SU-DHL-6 (cell line): ENCODE measurements around the gene TDRD9.

ENCODE experiments used
- EZH2phosphoT487 ChIP-seq: fragments of 200-600 bp; sonication (generic), shearing (Covaris generic); conservative IDR thresholded peaks from 2 replicates; pipeline ENCODE4 v1.6.1; 2018; ENCODE audit warnings: mild to moderate bottlenecking, antibody characterized with exemption, low read length, moderate library complexity, mixed read lengths
- TF ChIP-seq, protein P1 (sequence below): fragments of 200-600 bp; sonication (generic); IDR thresholded peaks from one replicate; pipeline ENCODE4 v1.5.1; 2017; ENCODE audit warnings: antibody characterized with exemption, mild to moderate bottlenecking, low read length, moderate library complexity; ENCODE audit not compliant: insufficient read depth, poor library complexity, severe bottlenecking

DNA sequence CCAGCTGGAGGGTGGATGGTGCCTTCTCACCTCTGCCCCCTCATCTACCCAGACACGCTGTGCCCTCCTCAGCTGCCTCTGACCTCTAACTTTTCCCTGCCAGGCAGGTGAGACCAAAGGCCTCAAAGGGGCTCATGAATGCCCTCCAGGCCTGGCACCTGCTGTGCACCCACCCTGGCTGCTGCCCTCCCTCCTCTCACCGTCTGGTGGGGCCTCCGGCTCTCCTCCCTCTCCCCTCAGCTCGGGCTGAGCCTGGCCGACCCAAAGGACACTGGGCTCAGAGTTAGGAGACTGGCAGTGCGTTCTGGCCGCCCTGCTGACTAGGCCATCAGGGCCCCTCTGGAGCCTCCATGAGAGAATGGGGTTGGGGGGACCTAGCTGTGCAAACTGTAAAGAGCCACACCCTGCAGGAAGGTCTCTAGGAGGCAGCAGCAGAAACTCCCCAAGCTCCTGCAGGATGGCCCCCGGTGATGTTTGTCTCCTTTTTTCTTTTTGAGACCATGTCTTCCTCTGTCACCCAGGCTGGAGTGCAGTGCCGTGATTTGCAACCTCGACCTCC is 40.6 kb upstream of the TDRD9 start:
- TF ChIP-seq, protein P1, sequence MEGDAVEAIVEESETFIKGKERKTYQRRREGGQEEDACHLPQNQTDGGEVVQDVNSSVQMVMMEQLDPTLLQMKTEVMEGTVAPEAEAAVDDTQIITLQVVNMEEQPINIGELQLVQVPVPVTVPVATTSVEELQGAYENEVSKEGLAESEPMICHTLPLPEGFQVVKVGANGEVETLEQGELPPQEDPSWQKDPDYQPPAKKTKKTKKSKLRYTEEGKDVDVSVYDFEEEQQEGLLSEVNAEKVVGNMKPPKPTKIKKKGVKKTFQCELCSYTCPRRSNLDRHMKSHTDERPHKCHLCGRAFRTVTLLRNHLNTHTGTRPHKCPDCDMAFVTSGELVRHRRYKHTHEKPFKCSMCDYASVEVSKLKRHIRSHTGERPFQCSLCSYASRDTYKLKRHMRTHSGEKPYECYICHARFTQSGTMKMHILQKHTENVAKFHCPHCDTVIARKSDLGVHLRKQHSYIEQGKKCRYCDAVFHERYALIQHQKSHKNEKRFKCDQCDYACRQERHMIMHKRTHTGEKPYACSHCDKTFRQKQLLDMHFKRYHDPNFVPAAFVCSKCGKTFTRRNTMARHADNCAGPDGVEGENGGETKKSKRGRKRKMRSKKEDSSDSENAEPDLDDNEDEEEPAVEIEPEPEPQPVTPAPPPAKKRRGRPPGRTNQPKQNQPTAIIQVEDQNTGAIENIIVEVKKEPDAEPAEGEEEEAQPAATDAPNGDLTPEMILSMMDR: no peak
- TF ChIP-seq EZH2phosphoT487: no peak
